GM12878 (cell line): Measurements from ENCODE around the gene MFN2. TPM values are rescaled to one million over a fixed set of nuclear protein-coding genes. Genes with fewer than 3 reads are reported as not detected.
A peak's percentile ranks its signal among the peaks of the same experiment; 100 is the strongest.
"Not testable (repeated sequence)": the region's sequence is repeated elsewhere in the genome, so short reads cannot be mapped to it uniquely, and the experiment has no call there.

Source experiments
- ATAC-seq: fragments of 200-7000 bp; cut with Tn5 transposase; 3 replicates; pipeline ENCODE4 v1.9.1; 2020; ENCODE audit warnings: mild to moderate bottlenecking, moderate library complexity
- BruUV-seq: library from RNA; stranded (reverse); fragments of 400-500 nt; replicated peaks from 2 replicates; lab custom pipeline; 2021; lab: Mats Ljungman, UMichigan
- CTCF ChIA-PET: fragments of 300-600 bp; sonication (Branson Sonifier 250); formaldehyde crosslinking; extraction: SDS; loops from one replicate; lab custom pipeline; 2021; ENCODE audit warnings: inconsistent platforms; lab: Yijun Ruan, JAX
- POLR2A ChIA-PET: fragments of 350-600 bp; formaldehyde crosslinking; extraction: SDS; loops from one replicate; lab custom pipeline; 2021; ENCODE audit warnings: inconsistent platforms; lab: Charles Lee
- RAD21 ChIA-PET: fragments of 300-600 bp; sonication (Branson Sonifier 250); formaldehyde crosslinking; loops from one replicate; lab custom pipeline; 2023; ENCODE audit warnings: antibody characterized with exemption; ENCODE audit not compliant: unreplicated experiment; lab: Charles Lee
- SMC1A ChIA-PET: fragments of 300-600 bp; sonication (Branson Sonifier 250); formaldehyde crosslinking; loops from one replicate; lab custom pipeline; 2023; ENCODE audit not compliant: unreplicated experiment, uncharacterized antibody; lab: Charles Lee
- DNase-seq: peaks from one replicate; pipeline ENCODE4 v3.0.0-alpha.2; 2011; ENCODE audit warnings: low read depth, low spot score
- FAIRE-seq: peaks from 3 replicates; lab custom pipeline; 2011; peaks lifted over from hg19 to GRCh38; lab: Jason Lieb, UNC
- H2AFZ ChIP-seq: 2 replicates; pipeline ENCODE4 v1.6.0; 2011; ENCODE audit warnings: low read depth, low read length, control low read depth; ENCODE audit not compliant: control insufficient read depth
- H3K27ac ChIP-seq: 2 replicates; pipeline ENCODE4 v1.5.1; 2011; ENCODE audit warnings: control low read depth; ENCODE audit not compliant: control insufficient read depth, insufficient read depth
- H3K27me3 ChIP-seq, 2 experiments: replicated peaks in 1 of 2; 2 replicates each; pipeline versions ENCODE4 v1.6.0 to v1.6.1; 2011; ENCODE audit warnings: low read length in 1 of 2; ENCODE audit not compliant: control insufficient read depth in 2 of 2, insufficient read depth in 2 of 2
- H3K36me3 ChIP-seq, 2 experiments: 2 replicates each; pipeline ENCODE4 v1.5.1; 2011; ENCODE audit warnings: low read length in 1 of 2; ENCODE audit not compliant: control insufficient read depth in 2 of 2, insufficient read depth in 2 of 2
- H3K4me1 ChIP-seq: 2 replicates; pipeline ENCODE4 v1.6.1; 2011; ENCODE audit warnings: mild to moderate bottlenecking, low read length, moderate library complexity, mixed read lengths; ENCODE audit not compliant: control insufficient read depth, insufficient read depth
- H3K4me2 ChIP-seq: 2 replicates; pipeline ENCODE4 v1.6.0; 2011; ENCODE audit warnings: control low read depth; ENCODE audit not compliant: control insufficient read depth, insufficient read depth
- H3K4me3 ChIP-seq: fragments of 200-600 bp; sonication (generic); 2 replicates; pipeline ENCODE4 v1.5.1; 2016
- H3K79me2 ChIP-seq: 2 replicates; pipeline ENCODE4 v1.6.0; 2011; ENCODE audit warnings: low read length; ENCODE audit not compliant: control insufficient read depth, insufficient read depth
- H3K9ac ChIP-seq: 2 replicates; pipeline ENCODE4 v1.8.0; 2011; ENCODE audit warnings: low read length, control low read depth, mixed read lengths; ENCODE audit not compliant: control insufficient read depth, insufficient read depth
- H3K9me3 ChIP-seq: replicated peaks from 3 replicates; pipeline ENCODE4 v1.5.1; 2011; ENCODE audit warnings: mild to moderate bottlenecking, low read length; ENCODE audit not compliant: control insufficient read depth, insufficient read depth
- H4K20me1 ChIP-seq: 2 replicates; pipeline ENCODE4 v1.6.0; 2011; ENCODE audit not compliant: control insufficient read depth, insufficient read depth
- BMI1 ChIP-seq: fragments of 450-650 bp; IDR thresholded peaks from 2 replicates; pipeline ENCODE4 v1.6.1; 2016; ENCODE audit warnings: mild to moderate bottlenecking, moderate library complexity, borderline replicate concordance
- CHD2 ChIP-seq: IDR thresholded peaks from 2 replicates; pipeline ENCODE4 v1.6.1; 2011; ENCODE audit warnings: low read depth, low read length, improper control_type of control experiment, borderline replicate concordance
- FOXK2 ChIP-seq: fragments of 450-650 bp; IDR thresholded peaks from 2 replicates; pipeline ENCODE4 v1.6.1; 2017; ENCODE audit warnings: mild to moderate bottlenecking, moderate library complexity
- NFXL1 ChIP-seq: fragments of 450-650 bp; IDR thresholded peaks from 2 replicates; pipeline ENCODE4 v1.6.1; 2017; ENCODE audit warnings: antibody characterized with exemption, mild to moderate bottlenecking, borderline replicate concordance
- NFYB ChIP-seq: IDR thresholded peaks from 2 replicates; pipeline ENCODE4 v1.6.1; 2011; ENCODE audit warnings: low read depth, mild to moderate bottlenecking, low read length, improper control_type of control experiment, moderate library complexity; ENCODE audit not compliant: insufficient read depth
- NR2C2 ChIP-seq: IDR thresholded peaks from 2 replicates; pipeline ENCODE4 v1.6.1; 2011; ENCODE audit warnings: borderline replicate concordance, low read depth; ENCODE audit not compliant: control insufficient read depth, insufficient read length
- POLR2AphosphoS5 ChIP-seq: IDR thresholded peaks from 2 replicates; pipeline ENCODE4 v1.6.1; 2011; ENCODE audit warnings: mild to moderate bottlenecking, low read length, inconsistent platforms
- POU2F2 ChIP-seq: IDR thresholded peaks from 3 replicates; pipeline ENCODE4 v1.6.1; 2011; ENCODE audit warnings: low read depth, mild to moderate bottlenecking, low read length, borderline replicate concordance
- SREBF1 ChIP-seq: IDR thresholded peaks from 2 replicates; pipeline ENCODE4 v1.6.1; 2012; ENCODE audit warnings: mild to moderate bottlenecking, low read length
- WGBS: methylation state at CpG from one replicate; pipeline ENCODE4 v1.1.6; 2016; ENCODE audit warnings: low lambda C conversion rate; ENCODE audit not compliant: insufficient replicate concordance, insufficient coverage; ENCODE audit errors: missing lambda C conversion rate; 5-methylcytosine and 5-hydroxymethylcytosine counted together
- in situ Hi-C: fragments of 300-500 bp; cut with MboI; formaldehyde crosslinking; loops from 9 replicates; pipeline ENCODE4 v1.14.3; 2018; ENCODE audit warnings: mixed read lengths
- intact Hi-C: fragments of 100-400 bp; cut with micrococcal nuclease; formaldehyde crosslinking; loops from one replicate; pipeline ENCODE4 v1.14.2; 2022; ENCODE audit not compliant: unreplicated experiment
- polyA plus RNA-seq, 11 experiments: library from polyadenylated mRNA; depleted of rRNA in 4 of 11; unstranded in 6 of 11; stranded (reverse) in 5 of 11; fragments of >200 nt; fragmentation: Nextera tagmentation in 4 of 11; fragmentation: Illumina TruSeq in 1 of 11; extraction: Ambion mirVana in 4 of 11; extraction: Trizol in 1 of 11; gene quantifications; 1 replicate in 1 of 11; 2 replicates in 10 of 11; pipeline versions ENCODE4 v1.2.1 to v1.2.3, GENCODE V29; 2011 to 2016; ENCODE audit warnings: inconsistent platforms in 2 of 11, missing spikeins in 2 of 11, low read depth in 1 of 11
- total RNA-seq, 4 experiments: library from RNA; depleted of rRNA in 3 of 4; stranded (reverse); fragments of >200 nt in 3 of 4; fragmentation: Illumina TruSeq in 1 of 4; extraction: Trizol in 1 of 4; gene quantifications; 2 replicates each; pipeline versions ENCODE4 v1.2.1 to v1.2.3, GENCODE V29; 2013 to 2021

Gene MFN2
- total and polyA plus RNA-seq, 10 of the 15 experiments (the other 5 are each of a cell fraction or from before 2014, with no cell fraction given), result 5.3 to 64.4 (median 48.1) TPM

GRCh38 chr1:12006167-12006921 is 26.1 kb downstream of the MFN2 start:
- POLR2A ChIA-PET, result interaction anchor here (1.0 to 1.3 kb wide), 2 partner anchors 15 to 43 kb away, joined by 3 read pairs; no protein-coding TSS in a partner anchor
- 23% methylated on average over 17 of the region's 17 CpGs for WGBS
- CTCF ChIA-PET, result interaction anchor here (2.7 kb wide), 1 partner anchor 13 kb away, joined by 16 read pairs; the partner anchor contains the start of gene MIIP

DNA sequence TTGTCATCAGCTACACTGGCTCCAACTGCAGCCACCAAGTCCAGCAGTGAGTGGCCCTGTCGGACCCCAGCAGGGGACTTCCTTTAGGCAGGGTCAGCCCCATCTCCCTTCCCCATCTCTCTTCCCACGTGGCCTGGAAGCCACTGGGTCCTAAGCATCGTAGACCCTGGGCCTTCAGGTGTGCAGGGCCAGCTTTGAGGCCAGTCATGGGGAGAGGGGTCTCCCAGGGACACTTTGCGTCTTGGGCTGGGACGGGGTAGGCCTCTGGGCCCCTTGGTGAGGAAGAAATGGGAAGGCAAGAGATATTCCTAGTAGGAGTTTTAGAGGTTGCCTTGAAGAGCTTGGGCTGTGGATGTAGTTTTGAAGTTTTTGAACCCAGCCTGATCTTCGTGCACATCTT is 27.0 kb downstream of the MFN2 start:
- RAD21 ChIA-PET, result no interaction called here
- Histone ChIP-seq H3K4me2 (no peak overlapping the region), H3K9ac (no peak overlapping the region)
- TF ChIP-seq FOXK2, result no peak
- TF ChIP-seq POLR2AphosphoS5, result peak; percentile 35; the same call in 1 of the 2 replicates
- TF ChIP-seq, all 136 proteins: peak for 1
- H3K9me3 ChIP-seq, result no peaks in the 10 kb centered on the region
- DNase-seq (no peak), ATAC-seq (no peak), FAIRE-seq (no peak)
- WGBS, result 96% methylated on average over 6 of the region's 6 CpGs
- POLR2A ChIA-PET, result interaction anchor here (1.0 kb wide), 1 partner anchor 16 kb away, joined by 3 read pairs; no protein-coding TSS in a partner anchor
- peaks cover 26% of the 10 kb centered on the region for H3K4me1 ChIP-seq
- in situ Hi-C loops, result no loop called here
- intact Hi-C loops, result no loop called here
- no peaks in the 10 kb centered on the region for H3K79me2 ChIP-seq
- no peak overlapping the region for H2AFZ ChIP-seq
- BruUV-seq, result no TSS peak
- CTCF ChIA-PET, result no interaction called here
- no peak overlapping the region for H3K4me3 ChIP-seq
- SMC1A ChIA-PET, result interaction anchor here (0.7 kb wide), 1 partner anchor 24 kb away, joined by 3 read pairs; no protein-coding TSS in a partner anchor
- H4K20me1 ChIP-seq, result no peaks in the 10 kb centered on the region
- H3K36me3 ChIP-seq, result peaks cover 43 to 44% of the 10 kb centered on the region in 2 experiments
- H3K27me3 ChIP-seq, result no peaks in the 10 kb centered on the region
- no peak overlapping the region for H3K27ac ChIP-seq

More at GRCh38 chr1:12006167-12006921, 26.1 kb downstream of the MFN2 start:
- intact Hi-C loops, result no loop called here
- FAIRE-seq, result no peak
- no peak for ATAC-seq
- no peaks in the 10 kb centered on the region for H4K20me1 ChIP-seq
- peak overlapping the region; percentile 11; the same call in 1 of the 2 replicates for H3K27ac ChIP-seq
- no peak overlapping the region for H3K4me3 ChIP-seq
- ChIA-PET SMC1A (interaction anchor here (0.7 to 3.1 kb wide), 5 partner anchors 13 to 73 kb away, joined by 3 to 14 read pairs (median 3); partner anchors contain the start of gene MIIP), RAD21 (interaction anchor here (2.7 kb wide), 1 partner anchor 33 kb away, joined by 13 read pairs; no protein-coding TSS in a partner anchor)
- in situ Hi-C loops, result no loop called here
- peaks cover 42 to 47% of the 10 kb centered on the region in 2 experiments for H3K36me3 ChIP-seq
- H3K4me2 ChIP-seq, result peak overlapping the region; percentile 26
- TF ChIP-seq NR2C2 (no peak), NFXL1 (no peak), SREBF1 (no peak), BMI1 (peak; percentile 42; the same call in 1 of the 2 replicates), NFYB (no peak), POU2F2 (no peak), CHD2 (no peak)
- H2AFZ ChIP-seq, result no peak overlapping the region
- H3K79me2 ChIP-seq, result no peaks in the 10 kb centered on the region
- no peaks in the 10 kb centered on the region for H3K9me3 ChIP-seq
- no peaks in the 10 kb centered on the region for H3K27me3 ChIP-seq
- no peak for DNase-seq
- no peak overlapping the region for H3K9ac ChIP-seq
- BruUV-seq, result no TSS peak
- peaks cover 26% of the 10 kb centered on the region for H3K4me1 ChIP-seq

DNA sequence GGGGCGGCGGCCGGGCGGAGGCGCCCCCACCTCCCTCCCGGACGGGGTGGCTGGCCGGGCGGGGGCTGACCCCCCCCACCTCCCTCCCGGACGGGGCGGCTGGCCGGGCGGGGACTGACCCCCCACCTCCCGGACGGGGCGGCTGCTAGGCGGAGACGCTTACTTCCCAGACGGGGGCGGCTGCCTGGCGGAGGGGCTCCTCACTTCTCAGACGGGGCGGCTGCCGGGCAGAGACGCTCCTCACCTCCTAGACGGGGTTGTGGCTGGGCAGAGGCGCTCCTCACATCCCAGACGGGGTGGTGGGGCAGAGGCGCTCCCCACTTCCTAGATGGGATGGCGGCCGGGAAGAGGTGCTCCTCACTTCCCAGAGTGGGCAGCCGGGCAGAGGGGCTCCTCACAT is 28.1 kb downstream of the MFN2 start:
- not testable (repeated sequence) for BruUV-seq

More for the DNA sequence above, 28.1 kb downstream of the MFN2 start:
- intact Hi-C loops, H3K4me2 ChIP-seq, H3K9me3 ChIP-seq, RAD21 ChIA-PET, H3K79me2 ChIP-seq, POLR2A ChIA-PET, H4K20me1 ChIP-seq, H3K27me3 ChIP-seq, H3K27ac ChIP-seq, H3K9ac ChIP-seq, SMC1A ChIA-PET, ATAC-seq, H3K4me3 ChIP-seq, FAIRE-seq, DNase-seq, CTCF ChIA-PET, in situ Hi-C loops, H2AFZ ChIP-seq: not testable (repeated sequence)
- H3K4me1 ChIP-seq, result peaks cover 26% of the 10 kb centered on the region
- H3K36me3 ChIP-seq, result peaks cover 35 to 47% of the 10 kb centered on the region in 2 experiments
- 85% methylated on average over 18 of the region's 33 CpGs for WGBS
